ENCODE data around the gene LPIN3. TPM values are rescaled to one million over a fixed set of nuclear protein-coding genes. Genes with fewer than 3 reads are reported as not detected.

LPIN3 gene, protein sequence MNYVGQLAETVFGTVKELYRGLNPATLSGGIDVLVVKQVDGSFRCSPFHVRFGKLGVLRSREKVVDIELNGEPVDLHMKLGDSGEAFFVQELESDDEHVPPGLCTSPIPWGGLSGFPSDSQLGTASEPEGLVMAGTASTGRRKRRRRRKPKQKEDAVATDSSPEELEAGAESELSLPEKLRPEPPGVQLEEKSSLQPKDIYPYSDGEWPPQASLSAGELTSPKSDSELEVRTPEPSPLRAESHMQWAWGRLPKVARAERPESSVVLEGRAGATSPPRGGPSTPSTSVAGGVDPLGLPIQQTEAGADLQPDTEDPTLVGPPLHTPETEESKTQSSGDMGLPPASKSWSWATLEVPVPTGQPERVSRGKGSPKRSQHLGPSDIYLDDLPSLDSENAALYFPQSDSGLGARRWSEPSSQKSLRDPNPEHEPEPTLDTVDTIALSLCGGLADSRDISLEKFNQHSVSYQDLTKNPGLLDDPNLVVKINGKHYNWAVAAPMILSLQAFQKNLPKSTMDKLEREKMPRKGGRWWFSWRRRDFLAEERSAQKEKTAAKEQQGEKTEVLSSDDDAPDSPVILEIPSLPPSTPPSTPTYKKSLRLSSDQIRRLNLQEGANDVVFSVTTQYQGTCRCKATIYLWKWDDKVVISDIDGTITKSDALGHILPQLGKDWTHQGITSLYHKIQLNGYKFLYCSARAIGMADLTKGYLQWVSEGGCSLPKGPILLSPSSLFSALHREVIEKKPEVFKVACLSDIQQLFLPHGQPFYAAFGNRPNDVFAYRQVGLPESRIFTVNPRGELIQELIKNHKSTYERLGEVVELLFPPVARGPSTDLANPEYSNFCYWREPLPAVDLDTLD
- total RNA-seq (0.35 TPM), polyA plus RNA-seq (under 1 TPM in 1 of 4 donors, not detected in 3; 0.10 TPM)

DNA sequence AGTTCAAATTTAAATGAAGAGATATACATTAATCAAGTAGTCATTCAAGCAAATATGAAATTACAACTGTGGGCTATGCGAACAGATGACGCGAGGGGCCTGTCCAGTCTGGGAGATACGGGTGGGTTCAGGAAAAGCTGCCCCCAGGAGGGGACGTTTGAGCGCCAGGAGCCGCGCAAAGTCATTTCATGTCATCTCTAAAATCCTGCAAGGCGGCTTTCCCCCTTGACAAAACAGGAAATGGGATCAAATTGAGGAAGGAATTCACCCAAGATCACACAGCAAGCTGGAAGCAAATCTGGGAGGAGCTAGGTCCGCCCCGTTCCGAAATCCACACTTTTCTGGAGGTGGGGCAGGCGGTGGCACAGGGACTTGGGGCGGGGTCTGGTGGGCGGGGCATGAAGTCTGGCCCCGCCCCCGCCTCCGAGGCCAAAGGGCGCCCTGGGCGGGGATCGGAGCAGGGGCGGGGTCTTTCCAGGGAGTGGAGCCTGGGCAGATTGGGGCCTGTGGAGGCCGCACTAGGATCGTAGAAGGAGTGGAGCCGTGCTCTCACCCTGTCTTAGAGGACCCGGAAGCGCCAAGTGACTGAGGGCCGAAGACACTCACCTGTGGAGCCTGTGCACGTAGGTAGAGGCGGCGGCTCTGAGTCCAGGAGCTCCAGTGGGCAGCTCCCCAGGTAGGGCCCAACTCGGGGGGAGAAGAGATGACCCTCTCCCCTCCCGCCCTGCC is at the start of gene LPIN3:
LPIN3 (plus strand) TSS at position 495 of the 729 bp plus-strand sequence. CDS start 4,983 bp downstream, outside the sequence.
- H3K27me3 Mint-ChIP-seq, result peaks cover 8% of the 10 kb centered on the region
- peak; percentile 39 to 40 for ATAC-seq (ENCODE audit: low read depth in 2 of 2)
- DNase-seq, result peak; percentile 23 to 53 (median 45)

DNA sequence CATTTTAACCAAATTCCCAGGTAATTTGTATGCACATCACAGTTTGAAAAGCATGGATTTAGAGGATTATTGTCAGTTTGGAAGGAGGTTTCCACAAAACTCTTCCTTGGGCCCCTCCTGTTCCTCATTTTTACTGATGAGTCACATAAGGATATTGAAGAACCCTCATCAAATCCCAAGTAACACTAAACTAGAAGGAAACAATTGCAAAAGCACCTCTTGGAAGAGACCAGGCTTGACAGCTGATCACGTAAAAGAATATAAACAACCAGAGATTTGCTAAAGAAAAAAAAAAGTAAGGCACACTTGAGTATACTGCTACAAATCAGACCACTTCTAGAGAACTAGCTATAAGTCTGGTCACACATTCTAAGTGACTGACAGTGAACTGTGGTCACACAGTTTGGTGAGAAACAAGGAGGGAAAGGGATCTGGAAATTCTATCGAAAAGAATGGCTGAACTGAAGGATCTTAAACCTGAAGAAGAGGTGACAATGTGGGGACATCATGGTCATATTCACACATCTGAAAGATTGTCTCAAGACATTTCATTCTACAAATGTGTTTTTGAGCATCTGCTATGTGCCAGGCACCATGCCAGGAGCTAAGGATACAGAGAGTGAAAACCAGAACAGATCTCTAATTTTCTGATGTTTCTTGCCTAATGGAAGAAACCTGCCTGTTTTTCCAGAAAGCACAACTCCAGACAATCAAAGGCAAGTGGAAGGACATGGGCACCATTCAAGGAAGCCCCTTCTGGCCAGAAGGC is 47.2 kb upstream of the LPIN3 start:
- Histone ChIP-seq H3K9me3 (ENCODE audit: control insufficient read depth in 2 of 2, low read length in 2 of 2) (no peaks in the 10 kb centered on the region), H3K27me3 (ENCODE audit: control insufficient read depth, insufficient read depth, low read length) (no peaks in the 10 kb centered on the region), H3K4me1 (ENCODE audit: control insufficient read depth, insufficient read depth, low read length, poor library complexity, severe bottlenecking) (no peaks in the 10 kb centered on the region), H3K36me3 (ENCODE audit: control insufficient read depth, insufficient read depth, low read length) (no peaks in the 10 kb centered on the region), H3K27ac (ENCODE audit: insufficient read depth, low read length, poor library complexity, severe bottlenecking) (no peak overlapping the region), H3K4me3 (ENCODE audit: low read depth, low read length) (no peak overlapping the region)
- peak overlapping the region in 1 of 3 donors; percentile 20 for H3K27ac Mint-ChIP-seq
- peaks cover 5% of the 10 kb centered on the region for H3K27me3 Mint-ChIP-seq
- H3K36me3 Mint-ChIP-seq, result no peaks in the 10 kb centered on the region
- no peak for ATAC-seq (ENCODE audit: low read depth in 2 of 2)
- H3K9me3 Mint-ChIP-seq, result peaks cover 0 to 1% (median 0%) of the 10 kb centered on the region in 7 donors
- H3K4me3 Mint-ChIP-seq, result no peak overlapping the region
- H3K4me1 Mint-ChIP-seq, result peaks cover 0 to 3% (median 0%) of the 10 kb centered on the region in 4 donors
- no peak for DNase-seq

More for the DNA sequence above, at the start of gene LPIN3:
- no peaks in the 10 kb centered on the region for H3K36me3 Mint-ChIP-seq
- no peak within 1 kb of the TSS for H3K27ac ChIP-seq (ENCODE audit: insufficient read depth, low read length, poor library complexity, severe bottlenecking)
- no peaks in the 10 kb centered on the region for H3K9me3 ChIP-seq (ENCODE audit: control insufficient read depth in 2 of 2, low read length in 2 of 2)
- peak within 1 kb of the TSS; percentile 47 for H3K4me3 ChIP-seq (ENCODE audit: low read depth, low read length)
- peaks cover 4 to 13% (median 7%) of the 10 kb centered on the region in 4 donors for H3K4me1 Mint-ChIP-seq
- H3K27me3 ChIP-seq (ENCODE audit: control insufficient read depth, insufficient read depth, low read length), result peaks cover 1% of the 10 kb centered on the region
- peaks cover 11% of the 10 kb centered on the region for H3K4me1 ChIP-seq (ENCODE audit: control insufficient read depth, insufficient read depth, low read length, poor library complexity, severe bottlenecking)
- H3K4me3 Mint-ChIP-seq, result peak within 1 kb of the TSS; percentile 48 to 89 (median 82)
- H3K27ac Mint-ChIP-seq, result peak within 1 kb of the TSS in 2 of 3 donors; percentile 69 to 81
- no peaks in the 10 kb centered on the region for H3K9me3 Mint-ChIP-seq
- H3K36me3 ChIP-seq (ENCODE audit: control insufficient read depth, insufficient read depth, low read length), result no peaks in the 10 kb centered on the region

DNA sequence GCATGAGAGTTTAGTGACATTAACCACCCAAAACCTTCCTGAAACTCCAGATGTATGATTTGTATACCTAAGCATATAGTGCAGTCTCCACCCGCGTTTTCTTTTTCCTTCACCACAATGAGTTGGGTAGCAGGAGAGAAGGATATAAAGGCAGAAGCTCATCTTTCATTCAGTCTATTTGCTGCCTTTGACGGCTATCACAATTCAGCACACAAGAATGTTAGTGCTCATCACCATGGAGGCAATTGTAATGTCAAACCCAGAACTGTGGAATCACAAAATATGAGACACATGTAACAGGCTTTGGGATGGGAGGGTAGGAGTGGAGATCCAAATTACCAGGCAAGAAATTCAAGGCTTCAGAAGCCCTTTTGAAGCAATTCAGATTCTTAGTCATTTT is 40.7 kb upstream of the LPIN3 start:
- ATAC-seq (ENCODE audit: low read depth in 2 of 2) (no peak), DNase-seq (no peak)
- H3K9me3 ChIP-seq (ENCODE audit: control insufficient read depth in 2 of 2, low read length in 2 of 2), result no peaks in the 10 kb centered on the region
- no peaks in the 10 kb centered on the region for H3K27me3 ChIP-seq (ENCODE audit: control insufficient read depth, insufficient read depth, low read length)
- peaks cover 5% of the 10 kb centered on the region for H3K27me3 Mint-ChIP-seq
- peaks cover 0 to 2% (median 0%) of the 10 kb centered on the region in 4 donors for H3K4me1 Mint-ChIP-seq
- no peaks in the 10 kb centered on the region for H3K36me3 ChIP-seq (ENCODE audit: control insufficient read depth, insufficient read depth, low read length)
- no peaks in the 10 kb centered on the region for H3K36me3 Mint-ChIP-seq
- no peak overlapping the region for H3K4me3 ChIP-seq (ENCODE audit: low read depth, low read length)
- no peak overlapping the region for H3K4me3 Mint-ChIP-seq
- no peak overlapping the region for H3K27ac ChIP-seq (ENCODE audit: insufficient read depth, low read length, poor library complexity, severe bottlenecking)
- H3K27ac Mint-ChIP-seq, result no peak overlapping the region
- peaks cover 0 to 2% (median 0%) of the 10 kb centered on the region in 7 donors for H3K9me3 Mint-ChIP-seq
- H3K4me1 ChIP-seq (ENCODE audit: control insufficient read depth, insufficient read depth, low read length, poor library complexity, severe bottlenecking), result no peaks in the 10 kb centered on the region

DNA sequence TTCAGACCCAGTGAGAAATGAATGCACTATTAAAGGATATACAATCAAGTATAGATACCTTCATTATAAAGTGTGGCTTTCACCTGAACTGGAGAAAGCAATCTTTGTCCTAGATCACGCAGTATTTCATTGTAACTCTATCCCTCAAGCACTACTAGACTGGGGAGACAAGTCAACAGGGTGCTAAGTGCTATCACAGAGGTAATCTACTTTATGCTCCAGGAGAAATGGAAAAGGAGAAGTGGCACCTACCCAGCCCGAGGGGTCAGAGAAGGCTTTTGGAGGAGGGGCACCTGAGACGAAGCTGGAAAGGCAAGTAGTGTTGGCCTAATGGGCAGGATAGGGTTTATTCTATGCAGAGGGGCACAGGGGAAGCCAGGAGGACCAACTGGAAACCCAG is 40.2 kb upstream of the LPIN3 start:
- Histone ChIP-seq H3K9me3 (ENCODE audit: control insufficient read depth in 2 of 2, low read length in 2 of 2) (no peaks in the 10 kb centered on the region), H3K36me3 (ENCODE audit: control insufficient read depth, insufficient read depth, low read length) (no peaks in the 10 kb centered on the region), H3K27ac (ENCODE audit: insufficient read depth, low read length, poor library complexity, severe bottlenecking) (no peak overlapping the region), H3K4me3 (ENCODE audit: low read depth, low read length) (no peak overlapping the region), H3K4me1 (ENCODE audit: control insufficient read depth, insufficient read depth, low read length, poor library complexity, severe bottlenecking) (no peaks in the 10 kb centered on the region), H3K27me3 (ENCODE audit: control insufficient read depth, insufficient read depth, low read length) (no peaks in the 10 kb centered on the region)
- Mint-ChIP-seq H3K4me1 (peaks cover 0 to 2% (median 0%) of the 10 kb centered on the region in 4 donors), H3K36me3 (no peaks in the 10 kb centered on the region), H3K4me3 (no peak overlapping the region), H3K9me3 (peaks cover 0 to 2% (median 0%) of the 10 kb centered on the region in 7 donors), H3K27ac (no peak overlapping the region), H3K27me3 (peaks cover 5% of the 10 kb centered on the region)
- no peak for DNase-seq
- no peak for ATAC-seq (ENCODE audit: low read depth in 2 of 2)

DNA sequence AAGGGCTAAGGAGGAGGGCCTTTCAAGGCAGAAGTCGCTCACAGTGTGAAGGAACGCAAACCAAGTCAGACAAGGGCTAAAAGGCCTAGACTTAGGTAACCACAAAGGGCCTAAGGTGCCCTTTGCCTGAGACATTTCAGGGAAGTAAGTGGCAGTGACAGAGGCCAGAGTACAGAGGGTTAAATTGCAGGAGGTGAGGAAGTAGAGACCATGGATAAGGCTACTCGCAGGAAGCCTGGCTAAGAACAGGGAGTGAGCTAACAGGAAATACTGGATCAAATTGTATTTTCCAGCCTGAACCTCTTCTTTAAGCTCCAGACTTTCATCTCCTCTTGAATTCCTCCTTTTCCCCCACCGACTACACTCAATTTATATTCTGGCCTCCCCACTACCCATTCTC is 39.7 kb upstream of the LPIN3 start:
- Histone ChIP-seq H3K9me3 (ENCODE audit: control insufficient read depth in 2 of 2, low read length in 2 of 2) (no peaks in the 10 kb centered on the region), H3K4me3 (ENCODE audit: low read depth, low read length) (no peak overlapping the region), H3K4me1 (ENCODE audit: control insufficient read depth, insufficient read depth, low read length, poor library complexity, severe bottlenecking) (no peaks in the 10 kb centered on the region), H3K27ac (ENCODE audit: insufficient read depth, low read length, poor library complexity, severe bottlenecking) (no peak overlapping the region), H3K27me3 (ENCODE audit: control insufficient read depth, insufficient read depth, low read length) (no peaks in the 10 kb centered on the region), H3K36me3 (ENCODE audit: control insufficient read depth, insufficient read depth, low read length) (no peaks in the 10 kb centered on the region)
- Mint-ChIP-seq H3K4me3 (no peak overlapping the region), H3K9me3 (peaks cover 0 to 2% (median 0%) of the 10 kb centered on the region in 7 donors), H3K36me3 (no peaks in the 10 kb centered on the region), H3K27me3 (peaks cover 5% of the 10 kb centered on the region), H3K4me1 (peaks cover 0 to 2% (median 0%) of the 10 kb centered on the region in 4 donors), H3K27ac (no peak overlapping the region)
- DNase-seq, result no peak
- no peak for ATAC-seq (ENCODE audit: low read depth in 2 of 2)

DNA sequence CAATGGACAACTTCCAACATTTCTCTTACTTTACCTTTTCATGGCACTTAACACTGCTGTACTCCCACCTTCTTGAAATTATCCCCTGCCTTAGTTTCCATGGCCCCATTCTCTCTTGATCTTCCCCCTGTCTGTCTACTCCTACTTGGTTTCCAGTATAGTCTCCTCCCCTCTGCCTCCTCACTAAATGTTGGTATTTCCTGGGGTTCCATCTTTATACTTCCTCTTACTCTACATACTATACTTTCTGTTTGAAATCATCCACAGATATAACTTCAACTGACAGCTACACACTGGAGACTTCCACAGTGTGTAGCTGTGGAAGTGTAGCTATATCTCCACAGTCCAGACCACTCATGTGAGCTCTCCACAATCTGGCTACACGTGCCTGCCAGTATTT is 36.6 kb upstream of the LPIN3 start:
- no peaks in the 10 kb centered on the region for H3K9me3 ChIP-seq (ENCODE audit: control insufficient read depth in 2 of 2, low read length in 2 of 2)
- H3K4me3 ChIP-seq (ENCODE audit: low read depth, low read length), result no peak overlapping the region
- DNase-seq (no peak), ATAC-seq (ENCODE audit: low read depth in 2 of 2) (no peak)
- no peaks in the 10 kb centered on the region for H3K4me1 ChIP-seq (ENCODE audit: control insufficient read depth, insufficient read depth, low read length, poor library complexity, severe bottlenecking)
- no peak overlapping the region for H3K27ac ChIP-seq (ENCODE audit: insufficient read depth, low read length, poor library complexity, severe bottlenecking)
- no peaks in the 10 kb centered on the region for H3K36me3 Mint-ChIP-seq
- H3K27me3 Mint-ChIP-seq, result no peaks in the 10 kb centered on the region
- H3K4me1 Mint-ChIP-seq, result peaks cover 0 to 5% (median 2%) of the 10 kb centered on the region in 4 donors
- no peak overlapping the region for H3K4me3 Mint-ChIP-seq
- peaks cover 0 to 1% (median 0%) of the 10 kb centered on the region in 7 donors for H3K9me3 Mint-ChIP-seq
- no peaks in the 10 kb centered on the region for H3K36me3 ChIP-seq (ENCODE audit: control insufficient read depth, insufficient read depth, low read length)
- no peaks in the 10 kb centered on the region for H3K27me3 ChIP-seq (ENCODE audit: control insufficient read depth, insufficient read depth, low read length)
- no peak overlapping the region for H3K27ac Mint-ChIP-seq
